HEK293T (cell line): ENCODE measurements around the gene SMIM30.

Experiments used
- ELF4 ChIP-seq: fragments of 450-650 bp; IDR thresholded peaks from 2 replicates; pipeline ENCODE4 v1.6.1; 2017; ENCODE audit warnings: antibody characterized with exemption
- FOXK2 ChIP-seq: fragments of 450-650 bp; IDR thresholded peaks from 2 replicates; pipeline ENCODE4 v1.6.1; 2016; ENCODE audit warnings: mild to moderate bottlenecking

DNA sequence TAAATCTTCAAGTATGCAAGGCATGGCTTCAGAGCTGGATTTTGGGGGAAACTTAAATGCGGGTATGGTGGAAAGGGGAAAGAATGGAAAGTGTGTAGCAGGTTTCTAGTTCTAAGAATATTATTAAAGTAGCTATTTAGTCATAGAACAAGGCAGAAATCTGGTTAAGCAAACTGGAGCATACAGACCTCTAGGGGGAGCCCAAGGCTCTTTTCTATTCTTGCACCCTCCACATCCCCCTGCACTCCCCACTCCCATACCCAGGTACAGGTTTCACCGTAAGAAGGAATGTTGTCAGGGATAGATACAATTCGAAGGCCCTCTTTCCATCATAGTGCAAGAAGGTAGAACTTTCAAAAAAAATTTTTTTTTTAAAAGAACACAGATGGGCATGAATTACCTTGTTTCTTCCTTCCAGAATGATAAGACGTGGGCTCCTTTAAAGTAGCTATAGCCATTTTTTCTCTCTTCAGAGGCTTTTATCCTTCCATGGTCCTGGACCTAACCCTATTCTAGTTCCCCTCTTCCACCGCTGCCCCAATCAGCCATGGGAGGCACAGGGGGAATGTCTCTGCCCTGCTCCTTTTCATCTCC, 41.5 kb upstream of the SMIM30 start:
- TF ChIP-seq ELF4 (no peak), FOXK2 (no peak)
